LNCaP clone FGC (cell line): ENCODE measurements around the gene DNAJC9.

Experiments used
- DNase-seq: peaks from one replicate; pipeline ENCODE4 v3.0.0-alpha.2; 2011; ENCODE audit warnings: low read depth
- H3K4me3 ChIP-seq: 2 replicates; pipeline ENCODE4 v1.5.1; 2011; ENCODE audit warnings: mild to moderate bottlenecking, low read depth, low read length, control low read depth
- TF ChIP-seq, protein P1 (sequence below): IDR thresholded peaks from 2 replicates; pipeline ENCODE4 v1.5.1; 2012; ENCODE audit warnings: mild to moderate bottlenecking; ENCODE audit not compliant: control insufficient read depth, insufficient read depth; ENCODE audit errors: extremely low read depth

The DNAJC9 gene

DNA sequence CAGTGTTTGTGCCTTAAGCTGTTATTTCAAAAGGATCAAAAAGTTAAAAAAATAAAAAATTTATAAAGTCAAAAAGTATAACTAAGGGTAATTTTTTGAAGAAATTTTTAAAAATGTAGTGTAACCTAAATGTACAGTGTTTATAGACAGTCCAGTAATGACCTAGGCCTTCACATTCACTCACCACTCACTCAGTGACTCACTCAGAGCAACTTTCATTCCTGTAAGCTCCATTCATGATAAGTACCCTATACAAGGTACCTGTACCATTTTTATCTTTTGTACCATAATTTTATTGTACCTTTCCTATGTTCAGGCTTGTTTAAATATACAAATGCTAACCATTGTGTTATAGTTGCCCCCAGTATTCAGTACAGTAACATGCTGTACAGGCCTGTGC lies 21.5 kb downstream of the DNAJC9 start:
- DNase-seq: no peak
- no peak overlapping the region for H3K4me3 ChIP-seq
- TF ChIP-seq, protein P1, sequence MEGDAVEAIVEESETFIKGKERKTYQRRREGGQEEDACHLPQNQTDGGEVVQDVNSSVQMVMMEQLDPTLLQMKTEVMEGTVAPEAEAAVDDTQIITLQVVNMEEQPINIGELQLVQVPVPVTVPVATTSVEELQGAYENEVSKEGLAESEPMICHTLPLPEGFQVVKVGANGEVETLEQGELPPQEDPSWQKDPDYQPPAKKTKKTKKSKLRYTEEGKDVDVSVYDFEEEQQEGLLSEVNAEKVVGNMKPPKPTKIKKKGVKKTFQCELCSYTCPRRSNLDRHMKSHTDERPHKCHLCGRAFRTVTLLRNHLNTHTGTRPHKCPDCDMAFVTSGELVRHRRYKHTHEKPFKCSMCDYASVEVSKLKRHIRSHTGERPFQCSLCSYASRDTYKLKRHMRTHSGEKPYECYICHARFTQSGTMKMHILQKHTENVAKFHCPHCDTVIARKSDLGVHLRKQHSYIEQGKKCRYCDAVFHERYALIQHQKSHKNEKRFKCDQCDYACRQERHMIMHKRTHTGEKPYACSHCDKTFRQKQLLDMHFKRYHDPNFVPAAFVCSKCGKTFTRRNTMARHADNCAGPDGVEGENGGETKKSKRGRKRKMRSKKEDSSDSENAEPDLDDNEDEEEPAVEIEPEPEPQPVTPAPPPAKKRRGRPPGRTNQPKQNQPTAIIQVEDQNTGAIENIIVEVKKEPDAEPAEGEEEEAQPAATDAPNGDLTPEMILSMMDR: no peak

DNA sequence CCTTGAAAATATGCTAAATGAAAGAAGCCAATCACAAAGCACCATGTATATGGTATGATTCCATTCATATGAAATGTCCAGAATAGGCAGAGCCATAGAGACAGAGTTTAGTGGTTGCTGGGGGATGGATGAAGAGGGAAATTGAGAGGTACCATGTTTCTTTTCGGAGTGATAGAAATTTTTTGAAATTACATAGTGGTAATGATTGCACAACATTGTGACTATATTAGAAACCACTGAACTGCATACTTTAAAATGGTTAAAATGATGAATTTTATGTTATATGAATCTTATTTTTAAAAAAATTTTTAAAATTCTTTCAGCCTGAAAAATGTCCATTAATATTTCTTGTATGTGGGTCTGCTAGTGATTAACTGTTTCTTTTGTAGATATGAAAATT lies 26.1 kb downstream of the DNAJC9 start:
- TF ChIP-seq, protein P1: no peak
- no peak for DNase-seq
- no peak overlapping the region for H3K4me3 ChIP-seq

DNA sequence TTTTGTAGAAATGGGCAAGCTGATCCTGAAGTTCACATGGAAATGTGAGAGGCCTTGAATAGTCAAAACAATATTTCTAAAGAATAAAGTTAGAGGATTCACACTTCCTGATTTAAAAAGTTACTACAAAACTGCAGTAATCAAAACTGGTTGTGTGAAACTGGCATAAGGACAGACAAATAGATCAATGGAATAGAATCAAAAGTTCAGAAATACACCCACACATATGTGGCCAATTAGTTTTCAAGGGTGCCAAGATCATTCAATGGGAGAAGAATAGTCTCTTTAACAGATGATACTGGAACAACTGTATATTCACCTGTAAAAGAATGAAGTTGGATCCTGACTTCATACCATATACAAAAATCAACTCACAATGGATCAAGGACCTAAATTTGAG lies 27.7 kb downstream of the DNAJC9 start:
- TF ChIP-seq, protein P1: no peak
- DNase-seq: no peak
- H3K4me3 ChIP-seq: no peak overlapping the region

DNA sequence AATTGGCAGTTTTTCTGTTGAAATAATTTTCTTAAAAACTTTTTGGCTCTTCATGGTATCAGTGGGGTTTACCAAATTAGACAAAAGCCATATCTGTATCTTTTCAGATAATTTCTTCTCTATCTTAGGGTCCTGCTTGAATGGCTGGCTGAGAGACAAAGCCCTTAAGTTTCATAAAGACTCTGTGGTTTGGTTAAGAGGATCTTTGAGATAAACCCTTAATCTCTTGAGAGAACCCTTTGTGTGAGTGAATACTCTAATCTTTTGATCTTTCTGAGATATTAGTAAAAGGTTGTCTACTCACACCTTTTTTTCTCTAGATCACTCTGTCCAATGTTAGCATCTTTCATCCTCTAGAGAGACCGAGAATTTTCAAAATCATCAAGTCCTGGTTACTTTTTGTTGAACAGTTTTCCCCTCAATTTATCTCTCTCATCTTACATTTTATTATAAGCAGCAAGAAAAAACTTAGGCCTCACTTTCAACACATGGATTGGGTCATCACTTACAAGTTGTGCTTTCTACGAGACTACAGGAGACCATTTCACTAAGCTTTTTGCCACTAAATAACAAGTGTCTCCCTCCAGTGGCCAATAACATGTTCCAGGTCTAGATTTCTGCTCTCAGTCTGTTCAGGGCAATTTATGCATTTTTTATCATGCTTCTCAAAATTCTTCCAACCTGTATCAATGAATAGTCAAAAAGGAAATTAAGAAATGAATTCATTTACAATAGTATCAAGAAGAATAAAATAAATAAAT lies 28.4 kb downstream of the DNAJC9 start:
- H3K4me3 ChIP-seq: no peak overlapping the region
- DNase-seq: no peak
- TF ChIP-seq, protein P1: peak; percentile 34; the same call in 1 of the 2 replicates

DNA sequence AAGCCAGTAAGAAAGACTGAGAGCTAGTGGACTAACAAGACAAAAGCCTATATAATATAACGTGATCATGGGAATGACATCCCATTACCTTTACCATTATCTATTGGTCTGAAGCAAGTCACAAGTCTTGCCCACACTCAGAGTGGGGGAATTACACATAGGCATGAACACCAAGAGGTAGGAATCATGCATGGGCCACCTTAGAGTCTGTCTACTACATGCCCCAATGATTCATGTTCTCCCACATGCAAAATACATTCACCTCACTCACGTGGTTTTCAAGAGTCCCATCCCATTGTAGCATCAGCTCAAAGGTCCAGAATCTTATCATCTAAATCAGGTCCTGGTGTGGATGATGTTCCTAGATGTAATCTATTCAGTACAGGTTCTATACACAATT lies 29.4 kb downstream of the DNAJC9 start:
- no peak overlapping the region for H3K4me3 ChIP-seq
- TF ChIP-seq, protein P1: no peak

DNA sequence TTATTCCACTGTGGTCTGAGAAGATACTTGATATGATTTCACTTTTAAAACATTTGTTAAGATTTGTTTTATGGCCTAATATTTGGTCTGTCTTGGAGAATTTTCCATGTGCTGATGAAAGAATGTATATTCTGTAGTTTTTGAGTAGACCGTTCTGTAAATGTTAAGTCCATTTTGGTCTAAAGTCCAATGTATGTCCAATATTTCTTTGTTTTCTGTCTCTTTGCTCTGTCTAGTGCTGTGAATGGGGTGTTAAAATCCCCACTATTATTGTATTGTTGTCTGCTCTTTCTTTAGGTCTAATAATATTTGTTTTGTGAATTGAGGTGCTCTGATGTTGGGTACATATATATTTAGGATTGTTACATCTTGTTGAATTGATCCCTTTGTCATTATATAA lies 31.3 kb downstream of the DNAJC9 start:
- TF ChIP-seq, protein P1: no peak
- no peak overlapping the region for H3K4me3 ChIP-seq
- no peak for DNase-seq

More for the DNA sequence above, 29.4 kb downstream of the DNAJC9 start:
- no peak for DNase-seq

DNA sequence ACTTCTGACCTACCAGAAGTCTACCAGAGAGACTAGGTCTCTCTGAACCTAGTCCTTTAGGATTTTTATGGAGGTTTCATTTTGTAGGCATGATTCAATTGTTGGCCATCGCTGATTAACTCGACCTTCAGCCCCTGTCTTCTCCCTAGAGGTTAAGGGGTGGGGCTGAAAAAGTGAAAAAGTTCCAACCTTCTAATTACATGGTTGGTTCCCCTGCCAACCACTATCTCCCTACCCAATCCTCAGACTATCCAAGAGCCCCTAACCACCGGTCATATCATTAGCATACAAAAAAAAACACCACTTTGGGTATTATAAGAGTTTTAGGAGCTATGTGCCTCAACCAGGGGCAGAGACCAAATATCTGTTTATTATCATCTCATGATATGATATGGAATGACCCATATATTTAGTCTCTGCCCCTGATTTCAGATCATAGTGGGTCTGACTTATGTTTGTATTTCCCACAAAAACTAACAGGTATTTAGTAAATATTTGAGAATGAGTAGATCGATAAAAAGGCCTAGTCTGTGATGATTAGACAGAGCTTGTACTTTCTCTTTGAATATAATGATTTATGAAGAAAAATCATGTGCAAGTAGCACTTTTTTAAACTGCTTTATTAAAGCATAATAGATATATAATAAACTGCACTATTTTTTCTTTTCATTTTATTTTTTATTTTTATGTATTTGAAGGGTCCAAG lies 35.8 kb downstream of the DNAJC9 start:
- TF ChIP-seq, protein P1: no peak
- H3K4me3 ChIP-seq: no peak overlapping the region

More for the DNA sequence above, 35.8 kb downstream of the DNAJC9 start:
- DNase-seq: no peak
